Suppressor macrophage treated with lipopolysaccharide for 4 hours (primary cell): ENCODE data around the gene FAM193B.
A peak's percentile ranks its signal among the peaks of the same experiment; 100 is the strongest.

ENCODE experiments used
- DNase-seq: peaks from one replicate; pipeline ENCODE4 v3.0.0-alpha.2; 2020

The FAM193B gene

DNA sequence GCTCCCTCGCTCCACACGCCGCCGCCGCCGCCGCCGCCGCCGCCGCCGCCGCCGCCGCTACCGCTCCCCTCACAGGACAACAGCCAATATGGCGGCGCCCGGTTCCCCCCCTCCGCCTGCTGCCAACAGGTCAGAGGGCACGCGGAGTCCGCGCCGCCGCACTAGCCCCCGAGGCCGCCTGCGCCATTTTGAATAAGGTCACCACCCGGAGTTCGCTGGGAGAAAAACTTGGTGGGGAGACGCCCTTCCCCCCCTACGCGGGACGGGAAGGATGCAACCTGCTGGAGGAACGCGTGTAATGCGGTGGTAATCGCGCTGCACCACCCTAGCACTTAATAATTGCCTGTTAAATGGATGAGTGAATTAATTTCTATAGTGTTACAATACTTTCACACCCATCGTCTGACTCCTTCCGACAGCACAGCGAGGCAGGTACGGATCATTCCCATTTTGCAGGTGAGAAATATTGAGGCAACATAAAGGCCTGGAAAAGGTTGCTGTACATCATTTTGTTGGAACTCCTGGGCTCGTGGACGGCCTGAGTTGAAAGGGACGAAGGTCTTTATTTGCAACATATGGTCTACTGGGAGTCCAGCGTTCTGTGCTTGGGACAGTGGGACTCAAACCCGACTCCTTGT is at the start of gene FAM193B:
FAM193B (minus strand) TSS at position 90 of the 638 bp plus-strand sequence. CDS start 105 bp downstream, outside the sequence.
- peak; percentile 95 for DNase-seq

GRCh38 chr5:177604116-177604521 is 49.8 kb upstream of the FAM193B start:
- no peak for DNase-seq

GRCh38 chr5:177603631-177604030 is 49.3 kb upstream of the FAM193B start:
- no peak for DNase-seq

GRCh38 chr5:177602458-177602830 is 48.1 kb upstream of the FAM193B start:
- DNase-seq = no peak

GRCh38 chr5:177601577-177602457 is 47.5 kb upstream of the FAM193B start:
- peak; percentile 12 for DNase-seq

GRCh38 chr5:177601126-177601525 is 46.8 kb upstream of the FAM193B start:
- DNase-seq = no peak

GRCh38 chr5:177600508-177601018 is 46.2 kb upstream of the FAM193B start:
- no peak for DNase-seq

DNA sequence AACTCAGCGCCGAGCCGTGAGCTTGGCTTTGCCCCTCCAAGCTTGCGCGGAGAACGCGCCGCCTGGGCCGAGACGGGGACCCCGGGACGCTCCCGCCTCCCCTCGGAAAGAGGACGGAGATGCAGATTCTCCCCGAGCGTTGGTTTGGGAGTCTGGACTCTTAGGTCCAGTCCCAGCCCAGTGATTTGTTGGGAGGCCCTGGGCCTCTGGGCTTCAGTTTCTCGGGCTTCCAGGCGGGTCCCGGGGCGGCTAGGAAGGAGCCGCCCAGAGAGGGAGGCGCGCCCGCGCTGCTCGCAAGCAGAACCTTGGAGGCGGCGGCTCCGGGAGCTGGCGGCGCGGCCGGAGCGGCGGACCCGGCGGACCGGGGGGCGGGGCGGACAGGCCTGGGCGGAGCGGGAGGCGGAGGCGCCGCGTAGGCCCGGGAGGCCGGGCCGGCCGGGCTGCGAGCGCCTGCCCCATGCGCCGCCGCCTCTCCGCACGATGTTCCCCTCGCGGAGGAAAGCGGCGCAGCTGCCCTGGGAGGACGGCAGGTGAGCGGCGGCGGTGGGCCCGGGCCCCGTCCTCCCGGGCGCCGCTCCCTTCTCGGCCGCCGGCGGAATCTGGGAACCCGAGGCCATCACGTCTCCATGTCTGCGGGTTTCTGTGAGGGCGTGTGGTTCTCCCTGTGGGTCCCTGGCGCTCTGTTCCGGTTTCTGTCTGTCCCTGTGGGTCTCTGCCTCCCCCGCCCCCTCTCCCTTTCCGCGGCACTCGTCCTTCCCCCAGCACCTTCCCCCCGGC is 45.6 kb upstream of the FAM193B start, which contains the start of gene B4GALT7:
B4GALT7 (plus strand) TSS at position 402 of the 777 bp plus-strand sequence; CDS start at position 481, 79 bp downstream.
- DNase-seq = peak; percentile 91

DNA sequence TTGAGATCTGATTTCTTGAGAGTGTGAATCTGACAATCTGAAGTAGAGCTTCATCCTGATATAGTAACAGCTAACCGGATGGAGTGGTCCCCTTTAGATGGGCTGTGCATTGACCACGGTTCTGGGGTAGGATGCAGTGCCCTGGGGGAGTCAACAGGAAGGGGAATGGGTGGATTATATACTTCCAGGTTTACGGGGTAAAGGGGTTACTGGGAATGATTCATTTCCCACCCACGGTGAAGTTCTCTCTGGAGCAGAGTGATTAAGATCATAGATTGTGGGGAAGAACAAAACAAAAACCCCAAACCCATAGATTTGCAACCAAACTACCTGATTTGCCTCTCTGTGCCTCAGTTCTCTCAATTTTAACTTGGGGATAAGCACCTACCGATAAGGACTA is 44.1 kb upstream of the FAM193B start:
- DNase-seq = no peak

DNA sequence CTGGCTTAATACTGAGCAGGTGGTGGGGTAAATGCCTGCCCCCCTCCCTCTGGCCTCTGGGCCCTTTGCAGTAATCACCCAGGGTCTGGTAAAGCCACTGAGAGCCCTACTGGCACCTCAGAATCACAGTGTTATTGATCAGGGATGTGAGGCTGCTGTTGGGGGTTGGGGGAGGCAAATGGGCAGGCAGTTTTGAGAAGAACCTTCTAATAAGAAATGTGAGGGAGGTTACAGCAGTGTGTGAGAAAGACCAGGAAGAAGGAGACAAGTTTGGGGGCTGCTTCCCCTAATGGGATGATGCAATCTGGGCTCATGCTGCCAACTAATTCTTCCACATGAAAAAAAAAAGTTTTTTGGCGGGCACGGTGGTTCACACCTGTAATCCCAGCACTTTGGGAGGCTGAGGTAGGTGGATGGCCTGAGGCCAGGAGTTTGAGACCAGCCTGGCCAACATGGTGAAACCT is 42.4 kb upstream of the FAM193B start:
- DNase-seq = no peak

DNA sequence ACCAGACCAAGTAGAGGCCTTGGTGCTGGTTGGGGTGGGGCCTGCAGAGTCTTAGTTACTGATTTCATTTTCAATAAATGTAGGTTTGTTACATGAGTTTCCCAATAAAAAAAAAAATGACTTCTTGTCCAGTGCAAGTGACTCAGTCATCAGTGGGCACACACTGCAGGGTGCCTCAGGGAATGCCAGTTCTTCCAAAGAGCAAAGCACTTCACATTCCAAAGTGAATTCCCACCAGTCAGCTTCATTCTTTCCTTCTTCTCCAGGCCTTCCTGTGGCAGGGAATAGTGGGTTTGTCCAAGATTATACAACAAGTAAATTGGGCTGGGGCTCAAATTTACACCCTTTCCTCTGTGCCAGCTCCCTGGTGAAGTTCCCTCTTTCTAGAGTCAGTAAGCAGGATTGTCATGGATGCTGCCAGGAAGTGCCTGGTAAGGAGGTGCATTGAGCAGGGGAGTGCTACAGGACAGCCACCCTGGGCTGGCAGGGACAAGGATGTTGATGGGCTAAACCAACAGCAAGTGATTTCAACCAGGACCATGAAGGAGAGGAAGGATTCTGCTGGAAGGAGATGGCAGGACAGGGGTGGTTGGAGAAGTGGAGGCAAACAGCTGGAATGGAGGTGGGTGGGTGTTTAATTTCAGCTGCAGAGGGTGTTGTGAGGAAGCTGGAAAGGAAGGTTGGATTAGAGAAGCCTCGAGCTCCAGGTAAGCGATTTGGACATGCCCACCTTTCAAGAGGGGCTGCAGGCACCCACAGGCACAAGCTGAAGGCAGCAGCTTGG is 41.8 kb upstream of the FAM193B start:
- DNase-seq = no peak

GRCh38 chr5:177595026-177595585 is 40.7 kb upstream of the FAM193B start:
- no peak for DNase-seq

DNA sequence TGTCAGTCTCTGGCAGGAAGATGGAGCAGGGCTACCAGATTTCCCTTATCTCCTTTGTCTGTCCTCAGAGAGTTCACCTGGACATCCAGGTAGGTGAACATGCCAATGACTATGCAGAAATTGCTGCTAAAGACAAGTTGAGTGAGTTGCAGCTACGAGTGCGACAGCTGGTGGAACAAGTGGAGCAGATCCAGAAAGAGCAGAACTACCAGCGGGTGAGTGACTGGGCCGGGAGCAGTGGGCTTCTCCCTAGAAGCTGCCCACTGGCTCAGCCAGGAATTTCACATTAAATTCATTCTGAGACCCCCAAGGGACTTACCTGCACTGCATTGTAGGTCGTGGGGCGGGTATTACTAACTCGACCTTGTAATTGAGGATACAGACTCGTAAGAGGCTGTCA is 39.7 kb upstream of the FAM193B start:
- DNase-seq = no peak

- DNase-seq = no peak
Observed at GRCh38 chr5:177593511-177593910, 39.1 kb upstream of the FAM193B start.

DNA sequence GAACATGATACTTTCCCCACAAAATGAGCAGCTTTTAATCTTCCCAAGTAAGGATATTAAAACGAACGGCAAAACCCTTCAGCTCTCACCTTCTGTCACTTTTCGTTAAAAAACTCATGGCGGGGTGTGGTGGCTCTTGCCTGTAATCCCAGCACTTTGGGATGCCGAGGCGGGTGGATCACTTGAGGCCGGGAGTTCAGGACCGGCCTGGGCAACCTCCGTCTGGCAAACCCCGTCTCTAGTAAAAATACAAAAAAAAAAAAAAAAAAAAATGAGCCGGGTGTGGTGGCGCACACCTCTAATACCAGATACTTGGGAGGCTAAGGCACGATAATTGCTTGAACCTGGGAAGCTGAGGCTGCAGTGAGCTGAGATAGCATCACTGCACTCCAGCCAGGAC is 38.5 kb upstream of the FAM193B start:
- no peak for DNase-seq

DNA sequence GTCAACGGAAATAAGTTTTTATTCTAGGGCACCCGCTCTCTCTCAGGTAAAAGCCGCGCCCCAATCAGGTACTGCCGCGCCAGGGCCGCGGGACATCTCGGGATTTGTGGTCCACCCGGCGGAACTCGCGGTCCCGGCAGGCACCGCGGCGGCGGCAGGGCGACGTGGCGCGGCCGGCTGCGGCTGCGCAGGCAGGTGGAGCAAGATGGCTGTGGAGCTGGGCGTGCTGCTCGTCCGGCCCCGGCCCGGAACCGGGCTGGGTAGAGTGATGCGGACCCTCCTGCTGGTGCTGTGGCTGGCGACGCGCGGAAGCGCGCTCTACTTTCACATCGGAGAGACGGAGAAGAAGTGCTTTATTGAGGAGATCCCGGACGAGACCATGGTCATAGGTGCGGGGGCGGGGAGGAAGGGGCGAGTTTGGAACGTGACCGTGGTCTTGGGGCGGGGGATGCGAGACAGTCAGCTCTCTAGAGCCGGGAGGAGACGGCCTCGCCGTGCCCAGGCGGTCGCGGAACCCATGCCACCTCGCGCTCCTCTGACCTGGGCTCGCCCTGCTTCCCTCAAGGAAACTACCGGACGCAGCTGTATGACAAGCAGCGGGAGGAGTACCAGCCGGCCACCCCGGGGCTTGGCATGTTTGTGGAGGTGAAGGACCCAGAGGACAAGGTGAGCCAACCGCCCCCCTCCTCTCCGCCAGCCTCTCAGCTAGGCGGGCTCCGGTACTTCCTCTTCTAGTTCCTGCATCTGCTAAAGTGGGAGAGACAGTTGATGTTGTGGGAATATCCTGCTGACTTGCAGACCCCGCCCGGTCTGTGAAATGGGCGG is 37.9 kb upstream of the FAM193B start, which contains the start of gene TMED9:
TMED9 (plus strand) TSS at position 194 of the 825 bp plus-strand sequence; CDS start at position 206, 12 bp downstream.
- peak; percentile 90 for DNase-seq

DNA sequence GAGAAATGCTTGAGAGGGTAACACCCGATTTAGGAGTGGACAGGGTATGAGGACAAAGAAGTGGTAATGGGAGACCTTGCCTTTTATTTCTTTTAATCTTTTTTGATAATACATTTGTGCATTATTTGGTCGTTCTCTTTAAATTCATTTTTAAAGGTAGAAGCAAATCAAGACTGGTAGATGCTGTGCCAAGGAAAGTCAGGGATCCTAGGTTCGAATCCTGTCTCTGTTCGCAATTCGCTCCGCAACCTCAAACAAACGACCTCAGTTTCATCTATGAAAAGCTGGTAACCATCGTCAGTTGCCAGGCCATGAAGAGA is 37.3 kb upstream of the FAM193B start:
- no peak for DNase-seq

GRCh38 chr5:177590406-177590805 is 36.0 kb upstream of the FAM193B start:
- no peak for DNase-seq

DNA sequence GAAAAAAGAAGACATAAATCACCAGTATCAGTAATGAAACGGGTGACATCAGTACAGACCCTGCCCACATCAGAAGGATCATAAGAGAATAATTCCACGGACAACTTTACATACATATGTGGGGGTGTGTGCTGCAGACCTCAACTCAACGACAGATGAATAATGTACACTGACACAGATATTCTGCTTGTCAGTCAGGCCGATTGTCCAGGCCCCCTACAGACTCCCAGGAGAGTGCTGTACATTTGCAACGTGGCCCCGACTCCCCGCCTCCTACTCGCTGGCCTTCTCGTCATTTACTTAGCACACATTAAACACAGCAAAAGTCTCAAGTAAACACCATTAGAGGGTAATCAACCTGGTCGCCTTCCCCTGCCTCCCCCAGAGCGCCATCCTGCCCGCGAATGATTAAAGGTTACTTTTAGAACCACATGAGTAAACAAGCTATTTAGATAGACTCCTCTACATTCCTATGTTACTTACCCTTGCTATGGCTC is 34.1 kb upstream of the FAM193B start:
- DNase-seq = no peak

DNA sequence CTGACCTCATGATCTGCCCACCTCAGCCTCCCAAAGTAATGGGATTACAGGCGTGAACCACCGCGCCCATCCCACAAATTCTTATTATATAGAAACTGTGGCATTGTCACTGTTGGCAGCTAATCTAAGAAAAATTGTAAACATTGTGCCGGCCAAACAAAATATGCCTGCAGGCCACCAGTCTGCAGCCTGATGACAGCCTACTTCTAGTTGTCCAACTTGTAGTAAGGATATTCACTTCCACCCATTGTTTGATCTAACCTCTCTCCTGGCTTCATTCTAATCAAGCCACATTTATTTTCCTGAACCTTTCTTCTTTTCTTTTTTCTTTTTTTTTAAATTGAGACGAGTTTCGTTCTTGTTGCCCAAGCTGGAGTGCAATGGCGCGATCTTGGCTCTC is 24.0 kb upstream of the FAM193B start:
- no peak for DNase-seq

GRCh38 chr5:177576169-177576568 is 21.8 kb upstream of the FAM193B start:
- no peak for DNase-seq
